GM10266 (cell line): ENCODE results near the gene RNF144B.

Experiments used
- DNase-seq: peaks from one replicate; pipeline ENCODE4 v3.0.0; 2012; ENCODE audit errors: extremely low spot score
- CTCF ChIP-seq: IDR thresholded peaks from 2 replicates; pipeline ENCODE4 v1.5.1; 2012; ENCODE audit warnings: mild to moderate bottlenecking, low read depth; ENCODE audit not compliant: control insufficient read depth, insufficient read depth; ENCODE audit errors: missing control alignments

Gene RNF144B

DNA sequence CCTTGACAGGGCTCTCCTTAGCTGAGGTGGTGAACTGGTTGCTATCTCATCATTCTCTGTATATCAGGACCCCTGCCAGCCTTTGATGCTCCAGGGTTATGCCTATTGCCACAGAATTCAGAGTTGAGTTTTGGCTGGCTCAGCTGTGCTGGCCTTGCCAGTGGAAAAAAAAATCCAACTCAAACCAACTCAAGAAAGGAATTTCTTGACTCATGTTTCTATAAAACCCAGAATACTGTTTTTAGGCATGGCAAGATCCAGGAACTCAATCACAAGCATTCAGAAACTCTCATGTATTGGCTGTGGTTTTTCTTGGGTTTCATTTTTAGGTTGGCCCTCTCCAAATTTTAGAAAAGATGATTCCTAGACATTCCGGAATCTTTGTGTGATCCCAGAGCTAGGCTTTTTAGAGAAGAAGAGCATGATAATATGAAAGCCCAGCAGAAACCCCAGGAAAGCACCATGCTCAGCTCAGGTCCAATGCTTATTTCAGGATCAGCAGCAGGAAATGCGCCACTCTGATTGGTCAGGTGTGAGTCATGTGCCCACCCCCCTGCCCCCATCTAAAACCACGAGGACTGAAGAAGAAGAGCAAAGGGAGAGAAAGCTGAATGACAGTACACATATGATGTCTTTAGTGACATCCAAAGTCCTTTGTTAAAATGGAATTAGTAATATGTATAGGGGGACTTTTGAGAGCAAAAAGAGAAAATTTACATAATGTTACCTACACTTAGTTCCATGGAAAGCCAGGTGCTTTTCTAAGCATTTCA, 122.9 kb downstream of the RNF144B start:
- TF ChIP-seq CTCF: no peak
- DNase-seq: no peak

DNA sequence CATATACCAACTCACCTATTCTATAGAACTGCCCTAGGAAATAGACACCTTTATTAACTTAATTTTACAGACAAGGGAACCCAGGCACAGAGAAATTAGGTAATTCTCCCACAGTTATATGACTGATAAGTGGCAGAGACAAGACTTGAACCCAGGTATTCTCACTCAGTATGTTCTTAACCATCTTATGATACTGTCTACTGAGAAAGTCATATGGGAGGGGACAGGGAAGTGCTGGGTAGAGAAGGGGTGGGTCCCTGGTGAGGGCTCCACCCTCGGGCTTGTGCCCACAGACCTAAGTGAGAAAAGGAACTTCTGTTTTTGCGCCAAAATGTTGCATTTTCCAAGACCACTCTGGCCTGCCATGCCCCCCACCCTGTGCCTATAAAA, 123.5 kb downstream of the RNF144B start:
- DNase-seq: no peak
- no peak for TF ChIP-seq CTCF

DNA sequence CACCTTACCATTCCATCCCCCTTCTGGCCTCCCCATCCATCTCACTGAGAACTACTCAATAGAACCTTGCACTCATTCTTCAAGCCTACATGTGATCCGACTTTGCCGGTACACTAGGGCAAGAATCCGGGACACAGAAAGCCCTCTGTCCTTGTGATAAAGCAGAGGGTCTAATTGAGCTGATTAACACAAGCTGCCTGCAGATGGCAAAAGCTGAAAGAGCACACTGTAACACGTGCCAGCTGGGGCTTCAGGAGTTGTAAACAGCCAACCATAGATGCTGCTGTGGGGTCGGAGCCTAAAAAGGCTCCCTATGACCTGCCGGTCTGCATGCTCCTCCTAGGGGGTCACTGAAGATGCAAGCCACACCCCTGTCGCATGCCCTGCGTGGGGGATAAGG, 124.1 kb downstream of the RNF144B start:
- no peak for TF ChIP-seq CTCF
- DNase-seq: no peak

GRCh38 chr6:18513253-18513798, 126.2 kb downstream of the RNF144B start:
- DNase-seq: no peak
- TF ChIP-seq CTCF: no peak

DNA sequence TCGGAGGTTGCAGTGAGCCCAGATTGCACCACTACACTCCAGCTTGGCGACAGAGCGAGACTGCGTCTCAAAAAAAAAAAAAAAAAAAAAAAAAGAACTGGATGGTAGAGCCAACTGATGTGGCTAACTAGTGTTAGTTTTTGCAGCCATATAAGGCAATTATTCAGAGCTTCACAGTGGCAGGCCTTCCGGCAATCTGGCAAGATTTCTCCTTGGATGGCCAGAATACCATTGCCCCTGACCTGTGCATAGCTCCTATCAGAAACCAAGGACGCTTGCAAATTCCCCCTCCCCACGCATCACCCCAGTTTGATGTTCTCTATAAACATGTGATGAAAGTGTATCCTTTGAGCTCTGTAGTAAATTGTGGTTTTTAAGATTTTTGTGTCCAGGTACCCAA, 127.0 kb downstream of the RNF144B start:
- TF ChIP-seq CTCF: no peak
- DNase-seq: no peak

GRCh38 chr6:18515767-18516166, 128.6 kb downstream of the RNF144B start:
- TF ChIP-seq CTCF: no peak
- no peak for DNase-seq
